GM18867 (cell line): ENCODE measurements around the gene CLCF1.
"Not testable (repeated sequence)": the region's sequence is repeated elsewhere in the genome, so short reads cannot be mapped to it uniquely, and the experiment has no call there.

ENCODE experiments used
- ATAC-seq: cut with Tn5 transposase; IDR thresholded peaks from one replicate; pipeline ENCODE4 v1.9.1; 2021; ENCODE audit warnings: mild to moderate bottlenecking, moderate library complexity; ENCODE audit not compliant: unreplicated experiment

CLCF1 gene

DNA sequence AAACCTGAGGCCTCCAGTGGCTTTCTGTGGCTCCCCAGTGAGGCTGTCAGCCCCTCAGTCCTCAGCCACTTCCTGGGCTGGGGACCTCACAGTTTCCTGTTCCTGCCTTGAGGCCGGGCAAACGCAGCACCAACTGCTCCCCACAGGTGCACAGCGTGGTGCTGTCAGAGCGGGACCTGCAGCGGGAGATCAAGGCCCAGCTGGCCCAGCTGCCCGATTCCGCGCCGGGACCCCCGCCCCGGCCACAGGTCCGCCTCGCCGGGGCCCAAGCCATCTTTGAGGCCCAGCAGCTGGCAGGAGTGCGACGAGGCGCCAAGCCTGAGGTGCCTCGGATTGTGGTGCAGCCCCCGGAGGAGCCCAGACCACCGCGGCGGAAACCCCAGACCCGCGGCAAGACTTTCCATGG, 35.9 kb upstream of the CLCF1 start:
- ATAC-seq, result peak; percentile 55

DNA sequence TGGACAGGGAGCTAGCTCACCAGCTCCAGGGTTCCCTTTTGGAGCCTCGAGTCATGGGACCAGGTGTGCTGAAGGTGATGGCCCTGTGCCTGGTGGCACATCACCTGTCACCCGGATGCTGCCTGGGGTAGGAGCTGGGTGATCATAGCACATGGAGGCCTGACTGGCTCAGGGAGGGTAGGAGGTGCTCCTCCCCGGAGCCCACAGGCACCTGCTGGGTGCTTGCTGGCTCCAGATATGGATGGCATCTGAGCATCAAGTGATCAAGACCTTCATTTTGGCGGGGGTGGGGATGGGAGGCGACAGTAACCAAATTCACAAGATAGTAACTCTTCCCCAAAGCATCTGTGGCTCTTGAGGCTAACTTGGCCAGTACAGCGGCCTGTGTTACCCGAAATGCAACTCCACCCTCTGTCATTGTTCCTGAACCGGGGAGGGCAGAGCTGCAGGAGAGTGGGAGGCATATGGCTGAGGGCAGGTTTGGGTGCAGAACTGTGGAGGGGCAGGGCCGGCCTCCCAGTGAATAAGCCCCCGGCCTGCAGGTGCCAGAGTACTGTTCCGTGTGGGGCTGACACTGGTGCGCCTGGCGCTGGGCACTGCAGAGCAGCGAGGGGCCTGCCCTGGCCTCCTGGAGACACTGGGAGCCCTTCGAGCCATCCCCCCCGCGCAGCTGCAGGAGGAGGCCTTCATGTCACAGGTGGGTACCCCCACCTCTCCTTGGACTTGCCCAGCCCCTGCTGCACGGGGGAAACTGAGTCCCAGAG, 35.2 kb upstream of the CLCF1 start:
- ATAC-seq, result no peak

DNA sequence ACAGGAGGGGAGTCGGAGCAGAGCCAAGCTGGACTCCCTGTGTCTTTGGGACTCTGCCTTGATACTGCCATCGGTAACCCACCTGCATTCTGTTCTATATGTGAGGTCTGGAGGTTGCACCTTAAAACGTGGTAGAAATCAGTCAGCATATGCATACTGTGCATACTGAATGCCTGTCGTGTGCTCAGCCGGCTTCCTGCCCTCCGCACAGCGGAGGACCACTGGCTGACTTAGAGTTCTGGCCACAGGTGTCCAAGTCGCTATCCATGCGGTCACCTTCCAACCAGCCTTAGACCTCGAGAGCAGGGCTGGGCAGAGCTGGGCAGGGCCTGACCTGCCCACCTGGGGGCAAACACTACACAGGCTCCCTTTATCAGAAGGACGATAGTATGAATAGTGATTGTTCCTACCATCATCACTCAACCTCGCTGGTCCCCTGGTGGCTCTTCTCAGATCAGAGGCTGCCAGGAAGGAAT, 34.3 kb upstream of the CLCF1 start:
- no peak for ATAC-seq

DNA sequence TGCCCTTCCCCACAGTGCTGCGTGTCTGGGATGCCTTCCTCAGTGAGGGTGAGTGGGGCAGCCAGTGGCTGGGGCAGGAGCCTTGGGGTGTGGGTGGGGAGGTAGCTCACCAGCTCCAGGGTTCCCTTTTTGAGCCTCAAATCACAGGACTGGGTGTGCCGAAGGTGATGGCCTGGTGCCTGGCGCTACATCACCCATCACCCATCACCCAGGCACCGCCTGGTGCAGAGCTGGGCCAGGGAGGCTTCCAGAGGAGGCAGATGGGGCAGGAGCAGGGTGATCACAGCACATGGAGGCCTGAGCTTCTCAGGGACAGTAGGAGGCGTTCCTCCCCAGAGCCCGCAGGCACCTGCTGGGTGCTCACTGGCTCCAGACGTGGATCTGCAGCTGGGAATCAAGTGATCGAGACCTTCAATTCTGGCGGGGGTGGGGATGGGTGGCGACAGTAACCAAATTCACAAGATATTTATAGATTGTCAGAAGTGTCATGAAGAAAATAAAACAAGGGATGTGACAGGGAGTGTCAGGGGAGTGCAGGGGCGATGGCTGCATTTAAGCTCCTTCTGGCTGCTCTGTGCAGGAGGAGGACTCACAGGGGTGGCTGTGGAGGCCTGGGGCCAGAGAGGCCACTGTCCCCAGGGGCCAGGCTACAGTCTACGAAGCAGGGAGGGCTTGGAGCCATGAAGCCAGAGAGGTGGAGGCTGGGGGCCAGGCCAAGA, 33.7 kb upstream of the CLCF1 start:
- no peak for ATAC-seq

DNA sequence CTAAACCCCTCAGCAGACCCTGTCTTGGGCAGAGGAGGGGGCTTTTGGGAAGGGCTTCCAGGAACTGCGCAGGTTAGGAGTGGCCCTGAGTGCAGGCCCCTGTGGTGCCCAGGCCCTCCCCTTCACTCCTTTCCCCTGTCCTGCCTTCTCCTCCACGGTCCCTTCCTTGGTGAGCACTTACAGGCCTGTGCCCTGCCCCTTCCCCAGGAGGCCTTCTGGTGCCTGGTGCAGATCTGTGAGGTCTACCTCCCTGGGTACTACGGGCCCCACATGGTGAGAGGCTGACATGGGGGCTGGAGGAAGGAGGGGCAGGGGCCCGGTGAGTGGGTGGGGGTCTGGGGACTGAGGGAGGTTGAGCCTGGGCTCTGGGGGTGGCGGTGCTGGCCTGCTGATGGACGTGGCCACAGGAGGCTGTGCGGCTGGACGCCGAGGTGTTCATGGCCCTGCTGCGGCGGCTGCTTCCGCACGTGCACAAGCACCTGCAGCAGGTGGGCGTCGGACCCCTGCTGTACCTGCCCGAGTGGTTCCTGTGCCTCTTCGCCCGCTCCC, 33.1 kb upstream of the CLCF1 start:
- no peak for ATAC-seq

DNA sequence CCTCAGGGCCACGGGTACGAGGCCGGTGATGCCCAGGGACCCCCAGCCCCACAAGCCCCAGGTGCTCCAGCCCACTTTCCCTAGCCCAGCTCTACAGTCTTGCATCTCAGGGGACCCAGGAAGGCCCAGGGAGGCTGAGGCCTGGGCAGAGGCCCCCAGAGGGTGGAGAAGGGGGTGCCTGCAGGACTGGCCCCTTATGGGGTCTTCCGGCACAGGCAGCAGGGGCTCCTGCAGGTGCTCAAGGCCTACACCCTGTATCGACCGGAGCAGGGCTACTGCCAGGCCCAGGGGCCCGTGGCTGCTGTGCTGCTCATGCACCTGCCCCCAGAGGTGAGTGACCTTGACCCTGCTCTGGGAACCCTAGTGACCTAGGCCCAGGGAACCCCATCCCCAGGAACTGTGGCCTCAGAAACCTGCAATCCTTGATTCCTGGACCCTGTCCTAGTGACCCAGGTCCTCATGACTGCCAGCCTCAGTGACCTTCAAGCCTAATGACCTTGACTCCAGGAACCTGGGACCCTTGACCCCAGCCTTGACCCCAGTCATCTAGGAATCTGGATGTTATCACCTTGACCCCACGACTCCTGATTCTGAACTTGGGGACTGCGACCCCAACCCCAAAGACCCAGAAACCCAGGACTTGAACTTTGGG, 32.4 kb upstream of the CLCF1 start:
- no peak for ATAC-seq

DNA sequence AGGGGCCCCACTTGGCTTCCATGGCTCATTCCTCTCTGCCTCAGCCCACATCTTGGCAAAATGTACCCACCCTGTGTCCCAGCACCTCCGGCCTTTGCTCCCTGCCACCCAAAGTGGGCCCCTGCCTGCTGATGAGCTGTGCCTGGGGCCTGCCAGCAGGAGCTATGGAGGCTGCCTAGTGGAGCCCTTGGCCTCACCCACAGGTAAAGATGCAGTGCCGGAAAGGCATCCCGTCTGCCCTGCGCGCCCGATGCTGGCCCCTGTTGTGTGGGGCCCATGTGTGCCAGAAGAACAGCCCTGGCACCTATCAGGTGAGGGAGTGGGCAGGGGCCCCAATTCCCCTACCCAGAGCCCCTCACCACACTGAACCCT, 31.8 kb upstream of the CLCF1 start:
- ATAC-seq, result no peak

DNA sequence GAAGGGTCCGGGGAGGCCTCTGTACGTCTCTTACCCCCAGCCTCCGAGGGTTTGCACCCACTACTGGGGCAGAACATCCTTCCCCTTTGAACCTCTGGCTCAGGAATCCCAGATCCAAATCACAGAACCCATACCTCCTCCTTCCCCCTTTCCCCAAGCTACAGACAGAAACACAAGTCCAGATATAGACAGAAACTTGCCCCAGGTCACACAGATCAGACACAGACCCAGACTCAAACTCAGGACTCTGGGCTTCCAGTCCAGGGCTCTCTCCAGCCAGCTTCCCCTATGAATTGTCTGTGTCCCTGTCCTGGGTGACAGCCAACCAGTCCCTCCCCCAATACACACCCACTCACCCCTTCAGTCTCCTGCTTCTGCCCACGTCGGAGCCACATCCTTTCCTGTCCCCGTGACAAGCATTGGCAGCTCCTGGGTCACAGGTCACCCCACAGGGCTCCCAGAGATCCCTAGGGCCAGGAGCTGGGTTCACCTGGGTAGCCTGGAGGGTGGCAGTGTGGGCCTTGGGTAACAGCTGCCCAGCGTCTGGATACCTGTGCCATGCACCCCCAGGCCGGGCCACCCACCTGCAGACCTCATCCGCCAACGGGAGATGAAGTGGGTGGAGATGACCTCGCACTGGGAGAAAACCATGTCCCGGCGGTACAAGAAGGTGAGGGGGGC, 31.3 kb upstream of the CLCF1 start:
- no peak for ATAC-seq

DNA sequence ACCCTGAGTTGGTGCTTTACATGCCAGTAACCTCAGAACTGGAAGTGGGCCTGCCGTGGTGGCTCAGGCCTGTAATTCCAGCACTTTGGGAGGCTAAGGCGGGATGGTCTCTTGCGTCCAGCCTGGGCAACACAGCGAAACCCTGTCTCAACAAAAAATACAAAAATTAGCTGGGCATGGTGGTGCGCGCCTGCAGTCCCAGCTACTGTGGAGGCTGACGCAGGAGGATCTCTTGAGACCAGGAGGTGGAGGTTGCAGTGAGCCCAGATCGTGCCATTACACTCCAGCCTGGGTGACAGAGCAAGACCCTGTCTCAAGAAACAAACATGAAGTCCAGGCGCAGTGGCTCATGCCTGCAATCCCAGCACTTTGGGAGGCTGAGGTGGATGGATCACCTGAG, 29.7 kb upstream of the CLCF1 start:
- ATAC-seq, result not testable (repeated sequence)

DNA sequence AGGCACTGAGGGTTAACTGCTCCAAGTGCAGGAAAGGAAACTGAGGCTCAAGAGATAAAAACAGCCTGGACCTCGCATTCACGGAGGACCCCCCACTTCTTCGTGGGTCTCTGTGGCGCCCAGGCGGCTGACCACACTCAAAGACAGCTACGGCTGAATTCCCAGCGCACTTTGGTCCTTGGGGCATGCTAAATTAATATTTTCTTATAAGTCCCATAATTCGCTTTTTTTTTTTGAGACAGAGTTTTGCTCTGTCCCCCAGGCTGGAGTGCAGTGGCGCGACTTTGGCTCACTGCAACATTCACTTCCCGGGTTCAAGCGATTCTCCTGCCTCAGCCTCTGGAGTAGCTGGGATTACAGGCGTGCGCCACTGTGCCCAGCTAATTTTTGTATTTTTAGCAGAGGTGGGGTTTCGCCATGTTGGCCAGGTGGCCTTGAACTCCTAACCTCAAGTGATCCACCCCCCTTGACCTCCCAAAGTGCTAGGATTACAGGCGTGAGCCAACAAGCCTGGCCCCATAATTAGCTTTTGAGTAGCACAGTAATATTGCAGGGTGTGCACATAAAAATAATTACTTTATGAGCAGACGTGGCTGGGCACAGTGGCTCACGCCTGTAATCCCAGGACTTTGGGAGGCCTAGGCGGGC, 28.9 kb upstream of the CLCF1 start:
- ATAC-seq, result not testable (repeated sequence)

DNA sequence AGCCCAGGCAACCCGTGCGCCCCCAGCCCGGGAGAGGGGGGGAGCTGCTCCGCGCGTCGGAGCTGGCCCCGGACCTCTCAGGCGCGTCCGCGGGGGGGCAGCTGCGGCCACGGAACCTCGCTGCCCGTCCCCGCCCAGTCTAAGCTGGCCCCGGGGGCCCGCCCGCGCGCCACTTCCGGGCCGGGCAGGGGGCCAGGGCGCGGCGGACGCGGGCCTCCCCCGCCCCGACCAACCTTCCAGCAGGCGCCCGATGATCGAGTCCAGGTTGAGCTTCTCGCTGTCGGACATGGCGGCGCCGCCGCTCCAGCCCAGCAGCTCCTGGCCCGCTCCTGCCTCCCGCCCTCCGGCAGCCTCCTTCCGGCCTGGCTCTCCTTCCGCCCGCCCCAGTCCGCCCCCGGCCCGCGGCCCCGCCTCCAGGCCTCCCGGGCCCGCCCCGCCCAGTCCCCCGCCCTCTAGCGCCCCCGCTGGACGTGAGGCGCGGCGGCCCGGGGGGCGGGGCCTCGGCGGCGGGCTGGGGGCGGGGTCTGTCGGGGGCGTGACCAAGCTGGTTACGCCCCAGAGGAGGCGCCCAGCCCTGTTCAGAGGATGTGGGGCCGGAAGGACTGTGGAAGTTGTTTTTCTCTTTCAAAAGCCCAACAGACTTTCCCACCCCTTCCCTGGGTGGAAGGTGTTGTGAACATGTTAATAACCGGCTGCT, 28.2 kb upstream of the CLCF1 start, which contains the start of gene PPP1CA:
TSS of gene PPP1CA (minus strand) at position 364 of the 697 bp plus-strand sequence. CDS start at position 288, 76 bp downstream.
- peak; percentile 57 for ATAC-seq

DNA sequence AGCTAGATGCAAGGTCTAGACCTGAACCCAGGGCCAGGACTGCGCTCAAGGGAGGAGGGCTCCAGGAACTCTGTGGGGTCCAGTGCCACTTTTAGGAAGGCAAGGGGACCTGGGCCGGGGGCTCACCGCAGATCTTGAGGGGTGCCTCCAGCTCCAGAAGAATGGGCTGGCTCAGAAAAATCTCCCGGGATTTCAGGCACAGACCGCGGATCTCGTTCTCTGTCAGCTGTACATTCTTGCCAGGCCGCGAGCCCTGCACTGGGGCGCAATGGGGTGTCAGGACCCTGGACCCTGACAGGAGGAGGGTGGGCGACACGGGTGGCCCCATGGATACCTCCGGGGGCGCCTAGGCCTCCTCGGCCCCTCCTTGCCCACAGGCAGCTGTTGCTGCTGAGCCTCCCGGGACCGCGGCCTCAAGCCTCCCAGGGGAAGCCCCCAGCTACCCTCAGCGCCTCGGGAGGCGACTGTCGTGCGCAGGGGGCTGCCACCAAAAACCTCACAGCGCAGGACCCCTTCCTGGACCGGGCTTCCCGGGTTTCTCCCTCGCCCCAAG, 27.6 kb upstream of the CLCF1 start:
- ATAC-seq, result no peak

DNA sequence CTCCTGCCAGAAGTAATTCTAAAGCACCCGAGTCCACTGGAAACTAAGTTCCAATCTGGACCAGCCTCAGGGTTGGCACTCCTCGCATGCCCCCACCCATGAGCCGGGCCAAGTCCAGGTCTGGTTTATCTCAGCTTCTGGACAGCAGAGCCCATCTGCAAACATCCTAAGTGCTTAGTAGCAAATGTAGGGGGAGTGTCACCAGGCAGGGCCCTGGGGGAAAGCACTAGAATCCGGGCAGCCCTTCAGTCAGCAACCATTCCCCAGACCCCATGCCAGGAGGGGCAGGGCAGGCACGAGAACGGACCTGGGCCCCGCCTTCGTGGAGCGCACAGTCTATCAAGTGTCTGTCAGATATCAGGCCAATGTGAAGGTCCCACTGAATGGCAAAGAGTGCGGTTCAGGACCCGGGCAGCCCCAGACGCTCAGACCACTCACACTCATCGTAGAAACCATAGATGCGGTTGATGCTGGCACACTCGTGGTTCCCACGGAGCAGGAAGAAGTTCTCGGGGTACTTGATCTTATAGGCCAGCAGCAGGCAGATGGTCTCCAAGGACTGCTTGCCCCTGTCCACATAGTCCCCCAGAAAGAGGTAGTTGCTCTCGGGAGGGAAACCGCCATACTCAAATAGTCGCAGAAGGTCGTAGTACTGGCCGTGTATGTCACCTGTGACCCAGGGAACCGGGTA, 27.0 kb upstream of the CLCF1 start:
- no peak for ATAC-seq

DNA sequence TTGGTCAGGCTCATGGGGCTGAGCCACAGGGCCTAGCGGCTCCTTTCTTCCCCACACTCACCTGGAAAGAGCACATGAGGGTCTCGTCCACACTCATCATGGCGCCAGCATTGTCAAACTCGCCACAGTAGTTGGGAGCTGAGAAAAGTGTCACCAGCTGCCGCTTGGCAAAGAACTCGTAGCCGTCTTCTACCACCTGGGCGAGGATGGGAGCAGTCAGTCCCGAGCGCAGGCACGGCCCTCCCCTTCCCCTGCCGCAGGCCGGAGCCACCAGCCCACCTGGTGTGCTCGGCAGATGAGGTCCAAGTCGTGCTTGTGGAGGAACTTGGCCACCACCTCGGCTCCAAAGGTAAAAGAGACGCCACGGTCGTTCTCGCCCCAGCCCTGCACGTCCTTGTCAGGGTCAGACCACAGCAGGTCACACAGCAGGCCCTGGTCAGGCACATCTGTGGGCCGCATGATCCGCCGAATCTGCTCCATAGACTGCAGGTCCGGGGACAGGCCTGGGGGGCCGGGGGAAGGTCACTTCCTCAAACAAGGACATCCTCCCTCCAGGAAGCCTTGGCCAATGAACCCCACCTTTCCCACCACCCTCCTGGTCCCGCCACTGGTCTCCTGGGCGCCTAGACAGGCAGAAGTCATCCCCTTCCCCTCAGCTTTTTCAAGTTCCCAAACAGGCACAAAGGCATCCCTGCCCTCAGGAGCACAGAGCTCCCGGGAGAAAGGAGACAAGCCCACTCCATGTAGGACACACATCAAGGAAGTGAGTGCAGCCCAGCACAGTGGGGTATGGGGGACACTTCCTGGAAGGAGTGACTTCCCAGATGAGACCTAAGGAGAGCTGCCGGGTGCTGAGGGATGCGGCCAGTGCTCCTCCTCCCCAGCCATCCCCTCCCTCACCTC, 25.5 kb upstream of the CLCF1 start:
- no peak for ATAC-seq

DNA sequence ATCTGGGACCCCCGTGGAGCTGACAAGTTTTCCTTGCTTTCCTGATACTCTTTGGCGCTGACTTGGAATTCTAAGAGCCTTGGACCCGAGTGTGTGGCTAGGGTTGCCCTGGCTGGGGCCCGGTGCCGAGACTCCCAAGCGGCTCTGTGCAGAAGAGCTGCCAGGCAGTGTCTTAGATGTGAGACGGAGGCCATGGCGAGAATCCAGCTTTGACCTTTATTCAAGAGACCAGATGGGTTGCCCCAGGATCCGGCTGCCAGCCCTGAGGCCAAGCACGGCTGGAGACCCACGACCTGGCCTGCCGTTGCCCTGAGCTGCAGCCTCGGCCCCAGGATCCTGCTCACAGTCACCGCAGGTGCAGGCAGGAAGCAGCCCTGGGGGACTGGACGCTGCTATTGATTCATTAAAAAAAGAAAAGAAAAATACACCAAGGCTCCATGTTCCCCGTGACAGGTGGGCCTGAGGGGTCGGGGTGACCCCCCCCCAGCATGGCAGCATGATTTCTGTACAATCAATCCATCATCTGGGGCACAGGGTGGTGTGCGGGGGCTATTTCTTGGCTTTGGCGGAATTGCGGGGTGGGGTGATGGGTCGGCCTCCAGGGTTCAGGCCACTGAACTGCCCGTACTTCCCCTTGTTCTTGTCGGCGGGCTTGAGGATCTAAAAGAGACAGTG, 24.7 kb upstream of the CLCF1 start:
- no peak for ATAC-seq

DNA sequence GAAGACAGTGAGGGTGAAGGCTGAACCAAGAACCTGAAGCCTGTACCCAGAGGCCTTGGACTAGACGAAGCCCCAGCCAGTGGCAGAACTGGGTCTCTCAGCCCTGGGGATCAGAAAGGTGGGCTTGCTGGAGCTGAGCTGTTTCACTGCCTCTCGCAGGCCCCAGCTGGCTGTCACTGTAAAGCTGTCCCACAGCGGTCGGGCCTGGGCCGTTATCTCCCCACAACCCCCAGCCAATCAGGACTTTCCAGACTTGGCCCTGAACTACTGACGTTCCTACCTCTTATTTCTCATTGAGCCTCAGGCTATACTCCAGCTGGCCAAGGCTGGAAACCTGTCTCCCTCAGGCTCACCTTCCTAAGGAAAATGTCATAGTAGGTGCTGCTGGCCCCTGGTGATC, 24.1 kb upstream of the CLCF1 start:
- no peak for ATAC-seq
